ENCODE data around the gene PLCH1. TPM values are rescaled to one million over a fixed set of nuclear protein-coding genes. Genes with fewer than 3 reads are reported as not detected.
A peak's percentile ranks its signal among the peaks of the same experiment; 100 is the strongest.
"Not testable (repeated sequence)": the region's sequence is repeated elsewhere in the genome, so short reads cannot be mapped to it uniquely, and the experiment has no call there.

PLCH1 gene
- total and polyA plus RNA-seq, 2 donors (not counting 1 experiment from before 2014, with no cell fraction given), result under 0.01 to 0.03 TPM

DNA sequence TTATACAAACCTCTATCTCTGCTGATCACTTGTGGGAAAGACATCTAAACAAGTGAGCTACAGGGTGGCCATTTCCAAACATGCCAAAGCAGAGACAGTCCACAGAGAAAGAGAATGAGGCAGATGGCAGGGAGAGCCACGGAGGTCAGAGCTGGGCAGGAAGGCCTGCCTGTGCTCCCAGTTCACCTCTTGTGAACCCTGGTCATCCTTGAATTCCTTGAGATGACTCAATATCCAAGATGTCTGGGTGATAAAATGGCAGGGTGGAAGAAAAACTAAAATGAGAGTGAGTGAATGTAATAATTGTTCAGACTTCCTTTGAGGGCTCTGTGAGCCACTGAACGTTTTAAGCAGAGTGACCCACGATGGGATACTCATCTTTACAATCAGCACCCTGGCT lies 104.8 kb downstream of the PLCH1 start:
- Histone ChIP-seq H4K20me1 (ENCODE audit: control insufficient read depth, extremely low read depth, insufficient read depth, low read length) (no peaks in the 10 kb centered on the region), H3K4me2 (ENCODE audit: extremely low read depth, insufficient read depth, low read length) (no peak overlapping the region), H3K79me2 (ENCODE audit: control insufficient read depth, insufficient read depth, low read length) (no peaks in the 10 kb centered on the region), H3K4me1 (ENCODE audit: control insufficient read depth, extremely low read depth, insufficient read depth, low read length) (no peaks in the 10 kb centered on the region), H3K27me3 (ENCODE audit: control insufficient read depth, insufficient read depth, low read length) (no peaks in the 10 kb centered on the region), H3K36me3 (ENCODE audit: control insufficient read depth, insufficient read depth, low read length) (no peaks in the 10 kb centered on the region), H2AFZ (ENCODE audit: low read length) (no peak overlapping the region), H3K9ac (ENCODE audit: insufficient read depth, low read length) (no peak overlapping the region), H3K27ac (ENCODE audit: insufficient read depth, low read length) (no peak overlapping the region), H3K4me3 (replicated peaks in 1 of 4; ENCODE audit: control extremely low read depth in 1 of 4, insufficient read depth in 1 of 4, low read depth in 3 of 4, low read length in 4 of 4) (no peak overlapping the region), H3K9me3 (ENCODE audit: control insufficient read depth, insufficient read depth, low read depth, low read length) (no peaks in the 10 kb centered on the region)
- DNase-seq (ENCODE audit: low read depth in 2 of 2), result no peak
- TF ChIP-seq EZH2 (IDR thresholded peaks at IDR 0.05; ENCODE audit: low read length, missing control alignments), result no peak
- TF ChIP-seq, protein P1, sequence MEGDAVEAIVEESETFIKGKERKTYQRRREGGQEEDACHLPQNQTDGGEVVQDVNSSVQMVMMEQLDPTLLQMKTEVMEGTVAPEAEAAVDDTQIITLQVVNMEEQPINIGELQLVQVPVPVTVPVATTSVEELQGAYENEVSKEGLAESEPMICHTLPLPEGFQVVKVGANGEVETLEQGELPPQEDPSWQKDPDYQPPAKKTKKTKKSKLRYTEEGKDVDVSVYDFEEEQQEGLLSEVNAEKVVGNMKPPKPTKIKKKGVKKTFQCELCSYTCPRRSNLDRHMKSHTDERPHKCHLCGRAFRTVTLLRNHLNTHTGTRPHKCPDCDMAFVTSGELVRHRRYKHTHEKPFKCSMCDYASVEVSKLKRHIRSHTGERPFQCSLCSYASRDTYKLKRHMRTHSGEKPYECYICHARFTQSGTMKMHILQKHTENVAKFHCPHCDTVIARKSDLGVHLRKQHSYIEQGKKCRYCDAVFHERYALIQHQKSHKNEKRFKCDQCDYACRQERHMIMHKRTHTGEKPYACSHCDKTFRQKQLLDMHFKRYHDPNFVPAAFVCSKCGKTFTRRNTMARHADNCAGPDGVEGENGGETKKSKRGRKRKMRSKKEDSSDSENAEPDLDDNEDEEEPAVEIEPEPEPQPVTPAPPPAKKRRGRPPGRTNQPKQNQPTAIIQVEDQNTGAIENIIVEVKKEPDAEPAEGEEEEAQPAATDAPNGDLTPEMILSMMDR (conservative IDR thresholded peaks at IDR 0.05 in 1 of 2, IDR thresholded peaks at IDR 0.05 in 1 of 2; ENCODE audit: low read depth in 1 of 2, low read length in 2 of 2), result no peak

DNA sequence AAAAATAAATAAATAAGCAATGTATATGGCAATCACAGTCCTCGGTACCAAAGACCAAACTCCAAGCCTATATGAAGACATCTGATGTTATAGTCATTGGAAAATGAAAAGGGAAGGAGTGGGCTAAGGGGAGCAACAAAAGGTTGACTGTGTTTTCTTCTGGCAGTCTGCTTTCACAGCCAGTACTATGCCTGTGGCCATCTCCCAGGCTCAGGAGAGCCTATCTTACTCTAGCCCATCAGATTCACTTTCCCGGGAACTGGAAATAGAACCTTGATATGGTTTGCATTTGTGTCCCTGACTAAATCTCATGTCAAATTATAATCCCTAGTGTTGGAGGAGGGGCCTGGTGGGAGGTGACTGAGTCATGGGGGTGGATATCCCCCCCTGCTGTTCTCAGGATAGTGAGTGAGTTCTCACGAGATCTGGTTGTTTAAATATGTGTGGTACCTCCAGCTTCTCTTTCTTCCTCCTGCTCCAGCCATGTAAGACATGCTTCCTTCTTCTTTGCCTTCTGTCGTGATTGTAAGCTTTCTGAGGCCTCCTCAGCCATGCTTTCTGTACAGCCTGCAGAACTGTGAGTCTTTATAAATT lies 105.3 kb downstream of the PLCH1 start:
- Histone ChIP-seq H3K9ac (ENCODE audit: insufficient read depth, low read length) (no peak overlapping the region), H3K27me3 (ENCODE audit: control insufficient read depth, insufficient read depth, low read length) (no peaks in the 10 kb centered on the region), H3K27ac (ENCODE audit: insufficient read depth, low read length) (no peak overlapping the region), H3K4me2 (ENCODE audit: extremely low read depth, insufficient read depth, low read length) (no peak overlapping the region), H3K36me3 (ENCODE audit: control insufficient read depth, insufficient read depth, low read length) (no peaks in the 10 kb centered on the region), H3K79me2 (ENCODE audit: control insufficient read depth, insufficient read depth, low read length) (no peaks in the 10 kb centered on the region), H3K4me1 (ENCODE audit: control insufficient read depth, extremely low read depth, insufficient read depth, low read length) (no peaks in the 10 kb centered on the region), H3K9me3 (ENCODE audit: control insufficient read depth, insufficient read depth, low read depth, low read length) (no peaks in the 10 kb centered on the region), H2AFZ (ENCODE audit: low read length) (no peak overlapping the region), H3K4me3 (replicated peaks in 1 of 4; ENCODE audit: control extremely low read depth in 1 of 4, insufficient read depth in 1 of 4, low read depth in 3 of 4, low read length in 4 of 4) (no peak overlapping the region), H4K20me1 (ENCODE audit: control insufficient read depth, extremely low read depth, insufficient read depth, low read length) (no peaks in the 10 kb centered on the region)
- DNase-seq (ENCODE audit: low read depth in 2 of 2), result no peak
- no peak for TF ChIP-seq EZH2 (IDR thresholded peaks at IDR 0.05; ENCODE audit: low read length, missing control alignments)
- TF ChIP-seq, protein P1 (conservative IDR thresholded peaks at IDR 0.05 in 1 of 2, IDR thresholded peaks at IDR 0.05 in 1 of 2; ENCODE audit: low read depth in 1 of 2, low read length in 2 of 2), result no peak

DNA sequence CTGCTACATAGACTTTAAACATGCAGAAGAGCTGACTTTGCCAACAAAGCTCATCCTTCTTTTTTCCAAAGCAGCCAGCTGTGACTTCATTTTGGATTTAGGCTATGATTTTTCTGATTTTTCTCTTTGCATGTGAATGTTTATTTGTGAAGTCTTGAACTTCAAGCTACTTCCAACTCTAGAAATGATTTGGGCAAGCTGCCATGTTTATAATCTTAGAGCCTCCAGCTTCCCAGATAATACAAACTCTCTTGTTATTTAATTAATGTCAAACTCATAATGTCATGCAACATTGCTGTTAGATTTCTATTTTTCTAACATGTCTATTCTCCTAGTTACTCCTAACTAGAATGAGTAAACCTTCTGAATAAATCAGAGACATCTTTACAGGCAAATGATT lies 106.4 kb downstream of the PLCH1 start:
- DNase-seq (ENCODE audit: low read depth in 2 of 2), result peak in 1 of 2 donors; percentile 32
- not testable (repeated sequence) for H3K9me3 ChIP-seq (ENCODE audit: control insufficient read depth, insufficient read depth, low read depth, low read length); H3K9ac ChIP-seq (ENCODE audit: insufficient read depth, low read length)

More for the DNA sequence above, 106.4 kb downstream of the PLCH1 start:
- not testable (repeated sequence) for H3K27me3 ChIP-seq (ENCODE audit: control insufficient read depth, insufficient read depth, low read length); H3K27ac ChIP-seq (ENCODE audit: insufficient read depth, low read length); H3K4me2 ChIP-seq (ENCODE audit: extremely low read depth, insufficient read depth, low read length); H3K79me2 ChIP-seq (ENCODE audit: control insufficient read depth, insufficient read depth, low read length); H3K36me3 ChIP-seq (ENCODE audit: control insufficient read depth, insufficient read depth, low read length); H2AFZ ChIP-seq (ENCODE audit: low read length); H3K4me1 ChIP-seq (ENCODE audit: control insufficient read depth, extremely low read depth, insufficient read depth, low read length); H4K20me1 ChIP-seq (ENCODE audit: control insufficient read depth, extremely low read depth, insufficient read depth, low read length); H3K4me3 ChIP-seq (replicated peaks in 1 of 4; ENCODE audit: control extremely low read depth in 1 of 4, insufficient read depth in 1 of 4, low read depth in 3 of 4, low read length in 4 of 4)
